Kasumi-1 (cell line): Measurements from ENCODE around the gene PFKL.

ENCODE experiments used
- DNase-seq, 2 experiments: peaks; one replicate each; lab custom pipeline; 2025; lab: John Stamatoyannopoulos, UW

The PFKL gene

GRCh38 chr21:44299458-44300261 is at the start of gene PFKL:
Gene PFKL, plus strand, starts transcription at chr21:44300053. Its CDS starts 53 bp downstream, at chr21:44300106.
- peak; percentile 72 to 83 for DNase-seq

DNA sequence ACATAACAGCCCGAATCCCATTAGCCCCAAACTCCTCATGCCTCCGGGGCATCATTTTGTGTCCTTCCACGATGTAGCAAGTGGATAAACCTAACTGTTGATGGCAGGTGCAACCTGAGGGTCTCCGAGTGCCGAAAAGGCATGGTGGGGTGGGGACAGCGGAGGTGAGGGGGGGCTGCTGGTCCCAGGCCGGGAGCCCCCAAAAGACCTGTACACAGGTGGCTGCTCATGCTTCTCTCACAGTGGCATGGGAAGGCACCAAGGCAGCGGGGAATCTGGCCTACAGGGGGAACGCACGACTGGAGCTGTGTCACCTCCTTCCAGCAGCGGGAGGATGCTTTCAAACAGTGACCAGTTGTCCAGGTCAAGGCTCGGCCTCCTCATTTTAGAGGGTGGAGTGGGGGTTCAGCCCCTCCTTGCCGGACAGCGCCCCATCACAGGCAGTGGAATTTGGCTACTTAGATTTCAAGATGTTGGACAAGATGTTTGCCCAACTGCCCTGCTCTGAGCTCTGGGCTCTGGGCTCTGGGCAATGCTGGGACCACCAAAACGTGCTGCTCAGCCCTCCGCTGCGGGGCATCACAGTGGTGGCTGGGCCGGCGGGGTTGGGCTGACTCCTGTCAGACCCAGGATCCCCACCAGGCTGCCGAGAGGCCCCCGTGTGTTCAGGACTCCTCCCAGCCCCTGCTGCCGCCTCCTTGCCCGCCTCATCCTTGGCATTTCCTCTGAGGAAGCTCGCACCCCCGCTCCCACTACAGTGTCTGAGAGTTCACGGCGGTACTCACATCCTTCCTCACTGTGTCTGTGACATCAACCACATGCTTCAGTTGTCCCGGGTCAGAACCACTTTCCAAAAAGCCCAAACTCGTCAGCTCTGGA is 45.8 kb upstream of the PFKL start:
- DNase-seq = no peak

DNA sequence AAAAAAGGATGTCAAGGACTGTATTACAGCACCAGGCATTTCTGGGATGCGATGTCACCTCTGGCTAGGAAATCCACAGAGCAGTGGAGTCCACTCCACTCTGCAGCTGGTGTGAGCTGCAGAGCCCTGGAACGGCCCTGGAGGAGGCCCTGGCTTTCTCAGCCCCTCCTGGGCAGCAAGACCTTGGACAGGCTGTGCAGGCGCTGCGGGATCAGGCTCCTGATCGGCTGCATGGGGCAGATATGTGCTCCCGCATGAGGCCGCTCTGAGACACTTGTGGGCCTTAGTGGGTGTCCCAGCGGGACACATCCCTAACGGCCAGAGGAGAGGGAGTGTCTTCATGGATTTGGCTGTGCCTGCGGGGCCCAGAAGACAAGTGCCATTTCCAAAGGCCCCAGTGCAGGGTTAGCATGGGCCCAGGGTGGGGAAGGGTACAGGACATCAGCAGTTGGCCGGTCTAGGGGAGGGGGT is 44.3 kb upstream of the PFKL start:
- no peak for DNase-seq

DNA sequence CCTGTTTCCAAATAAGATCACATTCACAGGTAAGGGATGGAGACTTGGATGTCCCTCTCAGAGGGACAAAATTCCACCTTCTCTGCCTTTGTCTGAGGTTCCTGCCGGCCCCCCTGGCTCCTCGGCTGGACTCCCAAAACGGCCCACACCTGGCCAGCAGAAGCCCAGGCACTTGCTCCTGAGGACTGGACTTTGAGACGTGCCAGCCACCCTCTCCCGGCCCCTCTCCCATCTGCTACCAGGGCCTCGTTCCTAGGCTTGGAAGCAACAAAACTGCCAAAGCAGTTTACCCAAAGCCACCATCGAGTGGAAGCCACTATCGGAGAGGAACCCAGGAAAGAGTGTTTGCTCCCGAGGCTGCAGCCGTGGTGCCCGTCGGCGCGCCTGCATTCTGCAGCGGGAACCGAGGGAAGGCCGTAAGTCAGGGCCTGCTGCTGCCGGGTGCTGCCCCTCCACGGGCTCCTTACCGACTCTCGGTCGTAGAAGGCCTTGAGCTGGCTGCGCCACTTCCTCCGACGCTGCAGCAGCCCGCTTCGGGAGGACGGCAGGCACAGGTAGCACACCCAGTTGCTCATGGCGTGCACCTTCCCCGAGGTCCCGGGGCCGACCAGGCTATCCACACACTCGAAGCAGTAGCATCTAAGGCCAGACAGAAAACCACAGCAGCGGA is 41.7 kb upstream of the PFKL start:
- no peak for DNase-seq

GRCh38 chr21:44259082-44259705 is 40.7 kb upstream of the PFKL start:
- DNase-seq = no peak

- DNase-seq = no peak
Observed at GRCh38 chr21:44260066-44260465, 39.8 kb upstream of the PFKL start.

DNA sequence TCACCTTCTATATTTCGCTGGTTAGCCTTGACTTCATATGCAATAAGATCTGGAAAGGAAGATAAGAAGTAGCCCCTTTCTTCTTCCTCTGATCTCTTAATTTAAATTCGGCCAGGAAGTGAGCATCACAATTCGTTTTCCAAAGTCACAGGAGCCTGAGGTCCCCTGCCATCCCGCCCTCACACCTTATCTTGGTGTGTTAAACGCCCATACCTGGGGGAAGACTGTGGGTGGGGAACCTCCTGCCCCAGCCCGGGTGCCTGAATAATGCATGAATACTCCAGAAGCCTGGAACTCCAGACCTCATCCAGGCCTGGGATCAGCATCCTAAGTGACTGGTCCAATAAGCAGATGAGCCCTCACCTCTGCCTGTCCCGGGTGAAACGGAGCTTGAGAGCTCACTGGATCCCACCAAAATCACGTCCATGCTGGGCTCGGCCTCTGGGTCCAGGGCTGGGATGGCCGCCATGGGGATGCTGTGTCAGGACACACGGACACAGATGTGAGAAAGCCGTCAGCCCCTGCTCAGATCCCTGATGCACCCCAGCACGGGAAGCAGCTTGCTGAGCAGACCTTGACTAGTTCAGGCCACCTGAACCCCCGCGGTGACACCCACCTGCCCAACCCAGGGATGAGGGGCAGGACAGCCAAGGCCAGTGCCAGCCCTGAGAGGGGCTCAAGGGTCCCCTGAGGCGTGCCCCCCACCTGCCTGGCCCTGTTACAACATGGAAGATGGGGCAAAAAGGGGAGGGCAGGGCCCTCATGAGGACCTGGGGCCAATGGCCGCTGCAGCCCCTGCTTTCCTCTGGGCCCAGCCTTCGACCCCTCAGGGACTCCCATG is 38.8 kb upstream of the PFKL start:
- no peak for DNase-seq

- DNase-seq = no peak
Observed at GRCh38 chr21:44261675-44262295, 38.1 kb upstream of the PFKL start, which contains the start of gene DNMT3L. Gene DNMT3L, minus strand, starts transcription at chr21:44261897. Its CDS starts 638 bp downstream, at chr21:44261259.

GRCh38 chr21:44262338-44263056 is 37.4 kb upstream of the PFKL start:
- DNase-seq = no peak

GRCh38 chr21:44263221-44263760 is 36.6 kb upstream of the PFKL start:
- no peak for DNase-seq

DNA sequence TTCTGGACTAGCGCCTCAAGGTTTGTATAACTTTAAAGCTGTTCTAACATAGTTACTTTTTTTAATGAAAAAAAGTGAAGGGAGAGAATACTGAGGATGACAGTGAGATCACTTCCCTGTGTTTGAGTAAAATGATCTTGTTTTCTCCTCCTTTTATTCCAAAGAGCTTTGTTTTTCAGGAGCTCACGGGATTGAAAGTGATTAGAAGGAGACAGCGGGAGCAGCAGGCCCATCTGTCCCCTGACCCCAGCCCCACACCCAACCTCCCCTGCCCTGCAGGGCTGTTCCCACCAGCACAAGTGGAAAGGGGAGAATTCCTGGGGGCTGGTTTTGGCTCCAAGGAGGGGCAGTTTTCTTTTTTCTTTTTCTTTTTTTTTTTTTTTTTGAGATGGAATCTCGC is 36.1 kb upstream of the PFKL start:
- DNase-seq = no peak

GRCh38 chr21:44265734-44266270 is 34.1 kb upstream of the PFKL start:
- no peak for DNase-seq

DNA sequence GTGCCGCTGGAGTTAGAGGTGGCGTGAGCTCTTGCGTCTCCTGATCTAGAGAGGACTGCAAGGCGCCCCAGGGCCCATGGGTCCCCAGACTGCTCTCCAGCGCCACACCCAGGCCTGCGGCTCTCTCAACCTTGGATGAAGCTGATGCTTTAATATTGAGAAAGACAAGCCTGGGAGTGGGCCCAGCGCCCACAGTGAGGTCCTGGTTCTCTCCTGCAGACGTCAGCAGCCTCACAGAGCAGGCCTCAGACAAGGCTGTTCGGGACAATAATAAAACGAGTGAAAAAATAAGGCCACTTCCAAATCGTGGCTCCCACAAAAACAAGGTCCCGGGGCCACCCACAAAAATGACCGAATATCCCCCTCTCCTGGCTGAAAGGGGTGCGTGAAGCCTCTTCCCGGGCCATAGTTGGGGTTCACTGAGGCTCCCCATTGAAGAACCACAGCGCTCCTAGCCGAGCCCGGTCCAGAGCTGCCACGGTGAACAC is 32.2 kb upstream of the PFKL start:
- DNase-seq = peak; percentile 32 to 39

GRCh38 chr21:44269090-44269489 is 30.8 kb upstream of the PFKL start:
- no peak for DNase-seq

- DNase-seq = no peak
Observed at GRCh38 chr21:44271558-44272283, 28.1 kb upstream of the PFKL start.

GRCh38 chr21:44272284-44272858 is 27.5 kb upstream of the PFKL start:
- no peak for DNase-seq

DNA sequence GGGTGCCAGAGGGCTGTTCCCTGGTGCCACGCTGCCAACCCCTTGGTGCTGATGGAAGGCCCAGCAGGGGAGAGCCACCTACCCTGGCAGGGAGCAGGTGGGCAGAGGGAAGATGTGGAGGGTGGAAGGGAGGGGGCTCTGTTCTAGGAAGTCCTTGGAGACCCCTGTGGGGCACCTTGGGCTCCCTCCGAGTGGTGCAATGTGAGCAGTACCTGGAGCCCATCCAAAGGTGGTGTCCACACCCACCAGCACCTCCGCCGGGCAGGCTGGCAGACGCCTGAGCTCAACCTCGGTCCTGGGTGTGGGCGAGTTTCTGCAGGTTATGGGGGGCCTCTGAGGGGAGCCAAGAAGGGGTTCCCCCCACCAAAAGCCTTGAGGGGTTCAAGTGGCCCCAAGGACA is 26.8 kb upstream of the PFKL start:
- DNase-seq = no peak

DNA sequence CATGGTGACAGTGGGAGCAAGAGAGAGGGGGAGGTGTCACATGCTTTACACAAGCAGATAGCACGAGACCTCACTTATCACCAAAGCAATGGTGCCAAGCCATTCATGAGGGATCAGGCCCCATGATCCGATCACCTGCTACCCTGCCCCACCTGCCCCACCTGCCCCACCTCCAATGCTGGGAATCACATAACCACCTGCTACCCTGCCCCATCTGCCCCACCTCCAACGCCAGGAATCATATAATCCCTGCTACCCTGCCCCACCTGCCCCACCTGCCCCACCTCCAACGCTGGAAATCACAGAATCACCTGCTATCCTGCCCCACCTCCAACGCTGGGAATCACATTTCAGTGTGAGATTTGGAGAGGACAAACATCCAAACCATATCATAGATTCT is 24.8 kb upstream of the PFKL start:
- no peak for DNase-seq
